CD4-positive, alpha-beta T cell (primary cell): ENCODE data around the gene STYXL1. TPM values are rescaled to one million over a fixed set of nuclear protein-coding genes. Genes with fewer than 3 reads are reported as not detected.

Experiments
- ATAC-seq: fragments of 200-7000 bp; cut with Tn5 transposase; one replicate; pipeline ENCODE4 v1.10.0; 2022; ENCODE audit warnings: mild to moderate bottlenecking; ENCODE audit not compliant: poor library complexity
- CTCF ChIA-PET: fragments of 350-600 bp; sonication (Branson Sonifier 250); formaldehyde crosslinking; loops from one replicate; lab custom pipeline; 2021; ENCODE audit warnings: antibody characterized with exemption, inconsistent platforms; lab: Charles Lee
- POLR2A ChIA-PET: fragments of 350-600 bp; sonication (Branson Sonifier 250); formaldehyde crosslinking; loops from one replicate; lab custom pipeline; 2021; ENCODE audit warnings: antibody characterized with exemption, inconsistent platforms; lab: Charles Lee
- DNase-seq, 14 experiments: peaks; one replicate each; pipeline ENCODE4 v3.0.0-alpha.2; 2013 to 2020; ENCODE audit warnings: mixed read lengths in 2 of 14
- H3K27ac ChIP-seq, 2 donors: one replicate each; pipeline versions ENCODE4 v1.5.1 to v1.7.0; 2013; ENCODE audit warnings: low read length in 2 of 2, low read depth in 1 of 2, mild to moderate bottlenecking in 1 of 2
- H3K27me3 ChIP-seq, 2 experiments: 1 replicate in 1 of 2; 2 replicates in 1 of 2; pipeline versions ENCODE4 v1.6.1 to v1.7.0; 2013; ENCODE audit warnings: low read length in 2 of 2, control low read depth in 1 of 2, mild to moderate bottlenecking in 1 of 2, moderate library complexity in 1 of 2; ENCODE audit not compliant: insufficient read depth in 2 of 2, control insufficient read depth in 1 of 2
- H3K36me3 ChIP-seq: one replicate; pipeline ENCODE4 v1.6.1; 2013; ENCODE audit warnings: low read length, control low read depth; ENCODE audit not compliant: insufficient read depth
- H3K4me1 ChIP-seq: one replicate; pipeline ENCODE4 v1.6.1; 2013; ENCODE audit warnings: low read length, control low read depth; ENCODE audit not compliant: insufficient read depth
- H3K4me3 ChIP-seq: one replicate; pipeline ENCODE4 v1.5.1; 2013; ENCODE audit warnings: mild to moderate bottlenecking, low read length, moderate library complexity
- H3K9me3 ChIP-seq, 2 experiments: 1 replicate in 1 of 2; 2 replicates in 1 of 2; pipeline versions ENCODE4 v1.6.1 to v1.7.0; 2013; ENCODE audit warnings: low read length in 2 of 2, mild to moderate bottlenecking in 2 of 2, control low read depth in 1 of 2, moderate library complexity in 1 of 2; ENCODE audit not compliant: control insufficient read depth in 1 of 2, insufficient read depth in 1 of 2
- H3K27ac Mint-ChIP-seq: one replicate; pipeline ENCODE4 v1.8.0; 2020; ENCODE audit warnings: mixed read lengths
- H3K27me3 Mint-ChIP-seq: one replicate; pipeline ENCODE4 v1.8.0; 2021; ENCODE audit warnings: mixed read lengths
- H3K36me3 Mint-ChIP-seq: one replicate; pipeline ENCODE4 v1.8.0; 2021; ENCODE audit warnings: low read depth, mixed read lengths
- H3K4me1 Mint-ChIP-seq: one replicate; pipeline ENCODE4 v1.8.0; 2021; ENCODE audit warnings: low read depth, mixed read lengths
- H3K4me3 Mint-ChIP-seq: one replicate; pipeline ENCODE4 v1.8.0; 2020; ENCODE audit warnings: mild to moderate bottlenecking, mixed read lengths
- H3K9me3 Mint-ChIP-seq: one replicate; pipeline ENCODE4 v1.8.0; 2020; ENCODE audit warnings: mixed read lengths
- CTCF ChIP-seq: fragments of 200-600 bp; IDR thresholded peaks from one replicate; pipeline ENCODE4 v1.8.0; 2022; ENCODE audit warnings: antibody characterized with exemption, mild to moderate bottlenecking
- intact Hi-C, 2 experiments: fragments of 100-400 bp; cut with DNase I in 1 of 2; cut with micrococcal nuclease in 1 of 2; formaldehyde crosslinking; loops; one replicate each; pipeline versions ENCODE4 v1.15.1 to v1.9.0; 2023 to 2025; cut with DNase I, micrococcal nuclease
- total RNA-seq, 174 experiments: library from RNA in 2 of 174; stranded (reverse) in 2 of 174; gene quantifications; one replicate each; pipeline ENCODE4 v1.2.3 and lab custom pipeline; 2021 to 2026

Gene STYXL1
- total RNA-seq, 2 experiments from 2014 or later, result 8.4 to 8.5 TPM

- no peaks in the 10 kb centered on the region for H3K27me3 Mint-ChIP-seq
- Histone ChIP-seq H3K4me1 (no peaks in the 10 kb centered on the region), H3K27ac (no peak overlapping the region), H3K36me3 (peaks cover 18% of the 10 kb centered on the region), H3K9me3 (no peaks in the 10 kb centered on the region), H3K27me3 (no peaks in the 10 kb centered on the region), H3K4me3 (no peak overlapping the region)
- ChIA-PET CTCF (no interaction called here), POLR2A (no interaction called here)
- H3K9me3 Mint-ChIP-seq, result no peaks in the 10 kb centered on the region
- intact Hi-C loops, result no loop called here
- ATAC-seq, result no peak
- H3K4me1 Mint-ChIP-seq, result no peaks in the 10 kb centered on the region
- no peak overlapping the region for H3K27ac Mint-ChIP-seq
- H3K36me3 Mint-ChIP-seq, result peaks cover 38% of the 10 kb centered on the region
- H3K4me3 Mint-ChIP-seq, result no peak overlapping the region
- DNase-seq, result no peak
- TF ChIP-seq CTCF, result no peak
Measured at GRCh38 chr7:75963381-75963995, 84.3 kb downstream of the STYXL1 start.

GRCh38 chr7:75962607-75963380 is 85.0 kb downstream of the STYXL1 start:
- Histone ChIP-seq H3K27me3 (no peaks in the 10 kb centered on the region), H3K4me1 (no peaks in the 10 kb centered on the region), H3K36me3 (peaks cover 17% of the 10 kb centered on the region), H3K27ac (no peak overlapping the region), H3K4me3 (no peak overlapping the region), H3K9me3 (no peaks in the 10 kb centered on the region)
- POLR2A ChIA-PET, result no interaction called here
- Mint-ChIP-seq H3K27ac (no peak overlapping the region), H3K9me3 (no peaks in the 10 kb centered on the region), H3K27me3 (no peaks in the 10 kb centered on the region), H3K36me3 (peaks cover 45% of the 10 kb centered on the region), H3K4me3 (no peak overlapping the region), H3K4me1 (peaks cover under 1% of the 10 kb centered on the region)
- DNase-seq (no peak), ATAC-seq (no peak)
- intact Hi-C loops, result no loop called here
- TF ChIP-seq CTCF, result no peak
- CTCF ChIA-PET, result no interaction called here

GRCh38 chr7:75961218-75961617 is 86.6 kb downstream of the STYXL1 start:
- DNase-seq, result no peak
- ChIA-PET POLR2A (no interaction called here), CTCF (no interaction called here)
- Histone ChIP-seq H3K4me1 (no peaks in the 10 kb centered on the region), H3K4me3 (no peak overlapping the region), H3K9me3 (no peaks in the 10 kb centered on the region), H3K27me3 (no peaks in the 10 kb centered on the region), H3K36me3 (peaks cover 21% of the 10 kb centered on the region), H3K27ac (no peak overlapping the region)
- Mint-ChIP-seq H3K9me3 (no peaks in the 10 kb centered on the region), H3K27me3 (no peaks in the 10 kb centered on the region), H3K4me3 (no peak overlapping the region), H3K36me3 (peaks cover 52% of the 10 kb centered on the region), H3K4me1 (peaks cover 3% of the 10 kb centered on the region), H3K27ac (no peak overlapping the region)
- no peak for TF ChIP-seq CTCF
- ATAC-seq, result no peak
- intact Hi-C loops, result no loop called here
